NCI-H2196 treated with DMSO at 0.1 percent for 48 hours (cell line): ENCODE data around the gene CFC1.
"Not testable (repeated sequence)": the region's sequence is repeated elsewhere in the genome, so short reads cannot be mapped to it uniquely, and the experiment has no call there.

ENCODE experiments used
- DNase-seq: peaks from one replicate; lab custom pipeline; 2025; ENCODE audit not compliant: unreplicated experiment; lab: John Stamatoyannopoulos, UW

CFC1 gene

DNA sequence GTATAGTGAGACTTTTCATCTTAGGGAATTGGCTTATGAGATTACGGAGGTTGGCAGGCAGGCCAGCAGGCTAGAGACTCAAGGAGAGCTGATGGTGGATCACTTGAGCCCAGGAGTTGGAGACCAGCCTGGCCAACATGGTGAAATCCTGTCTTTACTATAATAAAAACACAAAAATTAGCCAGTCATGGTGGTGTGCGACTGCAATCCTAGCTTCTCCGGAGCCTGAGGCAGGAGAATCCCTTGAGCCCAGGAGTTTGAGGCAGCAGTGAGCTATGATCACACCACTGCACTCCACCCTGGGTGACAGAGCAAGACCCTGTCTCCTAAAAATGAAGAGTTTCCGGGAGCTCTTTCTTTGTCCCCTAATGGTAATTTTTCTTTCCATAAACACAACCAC, 14.6 kb downstream of the CFC1 start:
- DNase-seq: not testable (repeated sequence)

DNA sequence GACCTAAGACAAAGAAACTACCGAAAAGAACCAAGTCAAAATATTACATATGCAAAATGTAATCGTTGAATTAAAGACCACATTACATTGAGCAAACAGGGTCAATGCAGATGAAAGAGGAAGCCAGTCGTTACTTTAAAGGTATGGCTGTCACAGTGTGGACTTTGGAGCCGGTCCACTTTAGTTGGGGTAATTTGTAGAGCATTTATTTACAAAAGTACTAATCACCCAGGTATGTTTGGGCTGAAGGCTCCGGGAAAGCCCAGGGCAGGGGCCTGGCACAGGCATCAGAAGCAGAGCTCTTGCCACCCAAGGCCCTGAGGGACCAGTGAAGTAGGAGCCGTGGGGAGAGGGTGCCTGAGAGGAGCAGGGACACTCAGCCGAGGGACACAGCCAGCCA, 15.8 kb downstream of the CFC1 start:
- DNase-seq: not testable (repeated sequence)

- DNase-seq: not testable (repeated sequence)
Observed at GRCh38 chr2:130582970-130583369, 16.4 kb downstream of the CFC1 start.

GRCh38 chr2:130581491-130581890, 17.9 kb downstream of the CFC1 start:
- DNase-seq: not testable (repeated sequence)

- not testable (repeated sequence) for DNase-seq
Observed at GRCh38 chr2:130579121-130579520, 20.3 kb downstream of the CFC1 start.

DNA sequence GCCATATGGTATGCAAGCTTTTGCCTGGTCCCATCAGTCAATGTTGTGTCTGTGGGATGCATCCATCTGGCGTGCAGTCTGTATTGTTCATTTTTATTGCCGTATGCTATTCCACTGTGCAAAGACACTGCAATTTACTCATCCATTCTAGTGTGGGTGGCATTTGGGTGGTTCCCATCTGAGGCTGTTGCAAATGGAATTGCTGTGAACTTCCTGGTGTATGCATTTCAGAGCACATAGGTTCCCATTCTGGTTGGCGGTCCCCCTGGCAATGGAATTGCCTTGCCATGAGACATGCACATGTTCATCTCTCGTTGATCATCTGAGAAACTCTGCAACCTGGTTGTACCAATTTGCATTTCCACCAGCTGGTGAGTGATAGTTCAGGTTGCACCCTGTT, 21.8 kb downstream of the CFC1 start:
- not testable (repeated sequence) for DNase-seq

- DNase-seq: not testable (repeated sequence)
Observed at GRCh38 chr2:130576209-130576784, 23.1 kb downstream of the CFC1 start.

DNA sequence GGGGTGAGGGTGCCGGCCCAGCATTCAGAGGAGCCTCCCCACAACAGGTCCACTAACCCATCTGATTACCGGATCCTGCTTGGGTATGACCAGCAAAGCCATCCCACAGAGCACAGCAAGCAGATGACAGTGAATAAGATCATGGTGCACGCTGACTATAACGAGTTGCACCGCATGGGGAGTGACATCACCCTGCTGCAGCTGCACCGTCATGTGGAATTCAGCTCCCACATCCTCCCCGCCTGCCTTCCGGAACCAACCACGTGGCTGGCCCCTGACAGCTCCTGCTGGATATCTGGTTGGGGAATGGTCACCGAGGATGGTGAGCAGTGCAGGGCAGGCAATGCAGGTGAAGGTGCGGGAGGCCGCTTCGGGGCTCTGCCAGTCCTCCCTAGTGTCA, 25.1 kb downstream of the CFC1 start:
- DNase-seq: not testable (repeated sequence)

DNA sequence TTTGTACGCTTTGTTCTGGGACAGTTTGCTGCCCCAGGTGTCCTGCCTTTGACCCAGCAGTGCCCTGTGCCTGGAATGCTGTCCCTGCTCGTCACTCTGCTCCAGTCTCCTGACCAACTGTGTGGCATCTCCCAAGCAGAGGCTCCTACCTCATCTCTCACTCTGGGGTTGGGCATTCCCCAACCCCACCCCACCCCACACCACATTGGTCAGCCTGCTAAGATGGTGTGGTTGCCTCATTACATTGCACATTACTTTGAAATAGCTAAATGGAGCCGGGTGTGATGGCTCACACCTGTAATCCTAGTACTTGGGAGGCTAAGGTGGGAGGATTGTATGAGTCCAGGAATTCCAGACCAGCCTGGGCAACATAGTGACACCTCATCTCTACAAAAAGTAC, 27.4 kb downstream of the CFC1 start:
- not testable (repeated sequence) for DNase-seq

DNA sequence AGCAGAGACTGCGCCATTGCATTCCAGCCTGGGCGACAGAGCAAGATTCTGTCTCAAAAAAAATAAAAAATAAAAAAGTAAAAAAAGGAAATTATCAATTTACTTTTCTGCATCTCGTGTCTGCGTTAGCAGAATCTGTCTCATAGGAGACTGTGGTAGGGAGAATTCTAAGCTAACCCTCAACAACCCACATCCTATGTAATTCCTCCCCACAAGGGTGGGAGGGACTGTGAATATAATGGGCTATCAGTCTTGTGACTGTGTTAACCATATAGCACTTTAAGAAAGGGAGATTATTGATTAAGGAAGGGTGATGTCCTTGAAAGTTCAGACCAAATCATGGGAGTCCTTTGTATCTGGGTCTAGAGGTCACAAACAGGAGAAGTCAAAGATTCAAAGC, 33.2 kb downstream of the CFC1 start:
- DNase-seq: not testable (repeated sequence)

DNA sequence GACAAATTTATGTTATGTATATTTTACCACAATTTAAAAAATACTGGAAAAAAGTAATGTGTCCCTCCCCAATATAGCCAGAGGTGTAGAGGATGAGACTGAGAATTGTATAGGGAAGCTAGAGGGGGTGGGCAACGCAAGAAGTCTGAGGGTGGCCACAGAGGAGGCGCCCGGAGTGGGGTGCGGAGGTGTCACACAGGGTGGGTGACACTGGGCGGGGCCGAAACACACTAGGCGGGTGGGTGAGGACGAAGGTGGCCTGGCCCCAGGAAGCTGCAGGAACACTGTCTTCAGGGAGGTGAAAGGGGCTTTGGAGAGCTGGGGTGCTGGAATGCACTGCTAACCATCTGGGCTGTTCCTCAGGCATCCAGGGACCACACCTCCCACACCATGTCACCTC, 42.9 kb downstream of the CFC1 start:
- DNase-seq: not testable (repeated sequence)

GRCh38 chr2:130554178-130554577, 45.2 kb downstream of the CFC1 start:
- DNase-seq: not testable (repeated sequence)

- DNase-seq: not testable (repeated sequence)
Observed at GRCh38 chr2:130549475-130549874, 49.9 kb downstream of the CFC1 start.

DNA sequence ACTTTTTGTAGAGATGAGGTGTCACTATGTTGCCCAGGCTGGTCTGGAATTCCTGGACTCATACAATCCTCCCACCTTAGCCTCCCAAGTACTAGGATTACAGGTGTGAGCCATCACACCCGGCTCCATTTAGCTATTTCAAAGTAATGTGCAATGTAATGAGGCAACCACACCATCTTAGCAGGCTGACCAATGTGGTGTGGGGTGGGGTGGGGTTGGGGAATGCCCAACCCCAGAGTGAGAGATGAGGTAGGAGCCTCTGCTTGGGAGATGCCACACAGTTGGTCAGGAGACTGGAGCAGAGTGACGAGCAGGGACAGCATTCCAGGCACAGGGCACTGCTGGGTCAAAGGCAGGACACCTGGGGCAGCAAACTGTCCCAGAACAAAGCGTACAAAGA, 51.0 kb downstream of the CFC1 start:
- not testable (repeated sequence) for DNase-seq

DNA sequence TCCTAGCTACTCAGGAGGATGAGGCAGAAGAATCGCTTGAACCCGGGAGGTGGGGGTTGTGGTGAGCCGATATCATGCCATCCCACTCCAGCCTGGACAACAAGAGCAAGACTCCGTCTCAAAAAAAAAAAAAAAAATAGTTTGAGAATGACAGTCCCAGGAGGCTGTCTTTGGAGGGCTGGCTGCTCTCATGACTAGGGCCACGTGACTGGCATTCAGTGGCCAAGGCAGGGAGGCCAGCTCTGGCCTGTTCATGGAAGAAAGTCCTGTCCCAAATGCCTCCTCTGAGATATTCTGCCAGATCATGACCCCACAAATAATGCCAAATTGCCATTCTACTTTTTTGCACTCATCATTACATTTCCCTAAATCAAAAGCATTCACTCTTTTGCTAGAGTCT, 54.4 kb downstream of the CFC1 start:
- DNase-seq: not testable (repeated sequence)

DNA sequence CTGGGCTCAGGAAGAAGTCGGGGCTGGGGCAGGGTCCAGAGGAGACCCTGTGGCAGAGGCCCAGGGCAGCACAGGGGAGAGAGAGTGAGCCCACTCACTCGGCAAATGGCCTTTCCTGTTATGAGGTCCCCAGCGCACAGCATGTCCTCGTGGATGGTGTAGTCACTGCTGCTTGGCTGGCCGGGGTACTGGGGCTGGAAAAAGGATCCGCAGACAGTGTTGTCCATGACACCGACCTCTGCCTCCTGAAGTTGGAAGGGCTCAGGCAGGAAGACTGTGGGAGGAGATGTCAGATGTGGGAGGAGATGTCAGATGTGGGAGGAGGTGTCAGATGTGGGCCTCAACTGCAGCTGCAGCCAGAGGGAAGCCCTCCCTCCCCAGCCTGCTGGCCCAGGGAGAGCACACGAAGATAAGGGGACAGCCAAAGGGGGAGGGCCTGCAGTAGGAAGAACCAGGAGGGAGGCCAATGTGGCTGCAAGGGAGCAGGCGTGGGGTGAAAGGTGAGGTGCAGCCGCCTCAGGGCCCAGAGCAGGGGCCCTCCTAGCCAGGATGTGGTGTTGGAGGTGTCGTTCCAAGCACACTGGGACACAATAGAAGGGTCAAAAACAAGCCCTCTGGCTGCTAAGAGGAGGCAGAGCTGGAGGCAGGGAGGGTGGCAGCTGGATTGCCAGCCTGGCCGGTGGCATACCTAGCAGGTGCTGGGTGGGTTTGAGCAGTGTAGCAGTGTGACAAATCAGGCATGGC, 55.4 kb downstream of the CFC1 start:
- DNase-seq: not testable (repeated sequence)

GRCh38 chr2:130542789-130543188, 56.6 kb downstream of the CFC1 start:
- not testable (repeated sequence) for DNase-seq
